ENCODE data around the gene POLR3E.

Gene POLR3E

GRCh38 chr16:22297114-22297870 is at the start of gene POLR3E:
POLR3E (plus strand) TSS chr16:22297409; CDS start chr16:22302969, 5,560 bp downstream.
- DNase-seq: peak; percentile 100

- no peak for DNase-seq
Measured at GRCh38 chr16:22250522-22250921, 46.7 kb upstream of the POLR3E start.

GRCh38 chr16:22252317-22252716 is 44.9 kb upstream of the POLR3E start:
- DNase-seq: no peak

GRCh38 chr16:22253272-22253671 is 43.9 kb upstream of the POLR3E start:
- DNase-seq: no peak

- DNase-seq: no peak
Measured at GRCh38 chr16:22255335-22255734, 41.9 kb upstream of the POLR3E start.

- DNase-seq: no peak
Measured at GRCh38 chr16:22257440-22257839, 39.8 kb upstream of the POLR3E start.

GRCh38 chr16:22260490-22260889 is 36.7 kb upstream of the POLR3E start:
- no peak for DNase-seq

- DNase-seq: no peak
Measured at GRCh38 chr16:22262460-22262859, 34.7 kb upstream of the POLR3E start.

GRCh38 chr16:22264786-22265185 is 32.4 kb upstream of the POLR3E start:
- DNase-seq: no peak

GRCh38 chr16:22265351-22265750 is 31.9 kb upstream of the POLR3E start:
- DNase-seq: no peak

GRCh38 chr16:22266546-22266945 is 30.7 kb upstream of the POLR3E start:
- no peak for DNase-seq

GRCh38 chr16:22267764-22268163 is 29.4 kb upstream of the POLR3E start:
- no peak for DNase-seq

GRCh38 chr16:22270525-22270924 is 26.7 kb upstream of the POLR3E start:
- no peak for DNase-seq

GRCh38 chr16:22272870-22273650 is 24.1 kb upstream of the POLR3E start:
- DNase-seq: no peak

GRCh38 chr16:22274916-22275315 is 22.3 kb upstream of the POLR3E start:
- no peak for DNase-seq

GRCh38 chr16:22278441-22279230 is 18.6 kb upstream of the POLR3E start:
- DNase-seq: no peak

GRCh38 chr16:22282254-22282892 is 14.8 kb upstream of the POLR3E start:
- no peak for DNase-seq

GRCh38 chr16:22284637-22285036 is 12.6 kb upstream of the POLR3E start:
- no peak for DNase-seq

GRCh38 chr16:22285080-22285479 is 12.1 kb upstream of the POLR3E start:
- DNase-seq: no peak

GRCh38 chr16:22291020-22291419 is 6.2 kb upstream of the POLR3E start:
- DNase-seq: no peak

- no peak for DNase-seq
Measured at GRCh38 chr16:22291860-22292318, 5.3 kb upstream of the POLR3E start.

GRCh38 chr16:22292320-22292719 is 4.9 kb upstream of the POLR3E start:
- DNase-seq: no peak

Data from activated effector memory CD4-positive, alpha-beta T cell treated with anti-CD3 and anti-CD28 coated beads, Interleukin-2, amount 50 U/mL, for 16 hours (primary cell).